Cerebellar nuclear complex (tissue), 1 donor: ENCODE results near the gene LRRC56.
"Not testable (repeated sequence)": the region's sequence is repeated elsewhere in the genome, so short reads cannot be mapped to it uniquely, and the experiment has no call there.

Source experiments
- DNase-seq, 2 experiments: peaks; one replicate each; lab custom pipeline; 2025; lab: John Stamatoyannopoulos, UW

The LRRC56 gene

GRCh38 chr11:559712-560304, 22.5 kb downstream of the LRRC56 start:
- DNase-seq, result no peak

GRCh38 chr11:560305-561147, 23.2 kb downstream of the LRRC56 start, which contains the start of the genes LMNTD2 and RASSF7:
LMNTD2 (minus strand) TSS chr11:560738; CDS start chr11:560716, 22 bp downstream.
RASSF7 (plus strand) TSS chr11:560970; CDS start chr11:561769, 799 bp downstream.
- peak in 1 of 2 experiments; percentile 58 for DNase-seq

DNA sequence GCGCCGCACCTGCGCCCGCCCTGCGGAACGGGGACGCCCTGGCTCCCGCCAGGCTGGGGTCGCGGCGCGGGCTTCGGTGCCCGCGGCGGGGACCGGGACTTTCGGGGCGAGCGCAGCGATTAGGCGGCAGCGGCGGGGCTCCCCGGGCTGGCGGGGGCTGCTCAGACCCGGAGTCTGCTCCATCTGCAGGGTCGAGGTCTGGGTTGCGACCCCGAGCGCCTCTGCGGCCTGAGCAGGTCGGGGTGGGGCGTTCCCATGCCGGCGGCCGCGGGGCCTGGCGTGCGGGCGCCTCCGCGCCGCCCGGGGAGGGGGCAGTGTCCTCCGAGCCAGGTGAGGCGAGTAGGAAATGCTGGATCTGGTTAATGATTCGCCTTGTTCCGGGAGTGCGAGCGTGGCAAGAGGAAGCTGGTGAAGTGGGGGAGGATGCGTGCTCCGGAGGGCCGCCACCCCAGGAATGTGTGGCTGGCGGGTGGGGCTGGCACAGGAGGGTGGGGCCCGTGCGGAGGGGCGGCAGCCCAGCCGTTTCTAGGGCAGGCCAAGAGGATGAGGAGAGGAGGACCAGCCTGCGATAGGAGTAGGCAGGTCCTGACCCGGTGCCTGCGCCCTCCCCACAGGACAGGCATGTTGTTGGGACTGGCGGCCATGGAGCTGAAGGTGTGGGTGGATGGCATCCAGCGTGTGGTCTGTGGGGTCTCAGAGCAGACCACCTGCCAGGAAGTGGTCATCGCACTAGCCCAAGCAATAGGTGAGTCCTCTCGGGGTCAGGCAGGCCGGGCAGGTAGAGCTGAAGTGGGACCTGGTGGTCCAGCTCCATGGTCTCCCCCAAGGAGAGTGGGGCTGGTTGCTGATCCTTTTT, 24.0 kb downstream of the LRRC56 start:
- DNase-seq, result no peak

GRCh38 chr11:562046-562645, 24.8 kb downstream of the LRRC56 start:
- DNase-seq, result no peak

DNA sequence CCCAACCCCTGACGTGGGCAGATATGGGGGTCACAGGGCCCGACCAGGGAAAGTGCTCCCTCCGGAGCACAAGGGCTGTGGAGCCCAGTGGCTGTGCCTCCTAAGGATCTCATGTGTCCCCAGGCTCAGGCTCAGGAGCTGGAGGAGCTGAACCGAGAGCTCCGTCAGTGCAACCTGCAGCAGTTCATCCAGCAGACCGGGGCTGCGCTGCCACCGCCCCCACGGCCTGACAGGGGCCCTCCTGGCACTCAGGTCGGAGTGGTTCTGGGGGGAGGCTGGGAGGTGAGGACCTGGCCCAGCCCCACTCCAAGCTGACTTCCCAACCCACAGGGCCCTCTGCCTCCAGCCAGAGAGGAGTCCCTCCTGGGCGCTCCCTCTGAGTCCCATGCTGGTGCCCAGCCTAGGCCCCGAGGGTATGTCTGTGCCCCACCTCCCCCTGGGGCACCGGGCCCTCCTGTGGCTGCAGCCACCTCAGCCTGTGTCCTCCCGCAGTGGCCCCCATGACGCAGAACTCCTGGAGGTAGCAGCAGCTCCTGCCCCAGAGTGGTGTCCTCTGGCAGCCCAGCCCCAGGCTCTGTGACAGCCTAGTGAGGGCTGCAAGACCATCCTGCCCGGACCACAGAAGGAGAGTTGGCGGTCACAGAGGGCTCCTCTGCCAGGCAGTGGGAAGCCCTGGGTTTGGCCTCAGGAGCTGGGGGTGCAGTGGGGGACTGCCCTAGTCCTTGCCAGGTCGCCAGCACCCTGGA, 25.9 kb downstream of the LRRC56 start:
- no peak for DNase-seq

GRCh38 chr11:563812-564578, 26.7 kb downstream of the LRRC56 start:
- DNase-seq, result no peak

- DNase-seq, result no peak
Measured at GRCh38 chr11:565921-566509, 28.7 kb downstream of the LRRC56 start.

- DNase-seq, result no peak
Measured at GRCh38 chr11:567011-567628, 29.8 kb downstream of the LRRC56 start.

DNA sequence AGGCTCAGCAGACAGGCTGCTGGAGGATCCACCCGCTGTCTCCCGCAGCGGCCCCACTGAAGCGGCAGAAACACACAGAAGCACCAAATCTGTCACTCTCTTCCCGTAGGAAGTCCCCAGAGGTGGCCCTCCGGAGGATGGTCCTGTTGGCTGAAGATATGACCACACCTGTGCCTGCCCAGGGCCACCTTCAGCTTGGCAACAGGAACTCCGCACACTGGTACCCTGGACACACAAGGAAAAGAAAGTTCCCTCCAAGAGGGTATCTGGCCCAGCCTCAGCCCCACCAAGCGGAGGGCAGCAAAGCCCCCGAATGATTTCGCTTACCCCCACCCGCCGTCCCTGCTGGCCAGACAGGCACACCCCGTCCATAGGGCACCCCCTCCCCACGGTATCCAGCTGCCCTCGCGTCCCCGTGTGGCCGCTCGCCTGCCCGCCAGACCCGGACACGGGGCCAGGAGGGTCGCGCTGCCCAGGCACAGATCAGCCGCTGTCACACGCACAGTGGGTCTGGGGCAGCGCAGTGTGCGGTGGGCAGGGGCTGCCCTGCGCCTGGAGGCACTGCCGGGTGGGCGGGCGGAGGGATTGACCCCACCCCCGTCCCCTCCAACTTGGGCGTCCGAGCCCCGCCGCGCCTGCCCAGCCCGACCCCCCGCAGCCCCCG, 30.4 kb downstream of the LRRC56 start:
- DNase-seq, result no peak

DNA sequence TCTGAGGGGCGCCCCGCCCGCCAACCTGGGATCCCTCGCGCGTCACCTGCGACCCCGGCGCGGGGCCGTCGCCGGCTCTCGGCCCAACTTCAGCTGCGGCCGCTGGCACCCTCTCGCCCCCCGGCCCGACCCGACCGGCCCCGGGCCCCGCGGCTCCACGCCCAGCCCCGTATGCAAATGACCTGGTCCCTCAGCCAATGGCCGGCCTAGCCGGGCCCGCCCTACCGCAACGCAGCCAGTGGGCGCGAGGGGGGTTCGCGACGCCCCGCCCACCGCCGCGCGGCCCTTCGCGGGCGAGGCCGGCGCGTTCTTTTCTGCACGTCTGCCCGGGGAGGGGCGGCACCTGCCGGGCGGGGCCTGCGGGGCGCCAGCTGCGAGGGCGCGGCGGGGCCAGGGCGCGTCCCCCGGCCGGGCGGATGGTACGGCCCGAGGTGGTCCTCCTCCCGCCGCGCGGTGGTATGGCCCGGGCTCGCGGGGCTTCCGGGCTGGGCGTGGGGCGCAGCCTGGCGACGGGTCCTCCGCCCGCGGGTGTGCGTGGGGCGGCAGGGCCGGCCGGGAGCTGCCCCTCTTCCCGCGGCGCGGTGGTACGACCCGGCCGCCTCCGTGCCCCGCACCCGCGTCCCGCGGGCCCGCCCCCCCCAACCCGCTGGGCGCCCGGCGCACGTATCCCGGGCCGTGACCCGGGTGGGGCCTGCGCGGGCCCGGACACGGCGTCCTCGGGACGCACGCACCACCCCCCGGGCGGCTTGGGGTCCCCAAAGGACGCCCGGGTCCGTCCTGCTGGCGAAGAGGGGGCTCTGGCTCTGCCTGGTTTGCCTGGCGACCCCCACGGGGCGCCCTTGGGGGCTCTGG, 31.2 kb downstream of the LRRC56 start:
- DNase-seq, result peak in 1 of 2 experiments; percentile 65

DNA sequence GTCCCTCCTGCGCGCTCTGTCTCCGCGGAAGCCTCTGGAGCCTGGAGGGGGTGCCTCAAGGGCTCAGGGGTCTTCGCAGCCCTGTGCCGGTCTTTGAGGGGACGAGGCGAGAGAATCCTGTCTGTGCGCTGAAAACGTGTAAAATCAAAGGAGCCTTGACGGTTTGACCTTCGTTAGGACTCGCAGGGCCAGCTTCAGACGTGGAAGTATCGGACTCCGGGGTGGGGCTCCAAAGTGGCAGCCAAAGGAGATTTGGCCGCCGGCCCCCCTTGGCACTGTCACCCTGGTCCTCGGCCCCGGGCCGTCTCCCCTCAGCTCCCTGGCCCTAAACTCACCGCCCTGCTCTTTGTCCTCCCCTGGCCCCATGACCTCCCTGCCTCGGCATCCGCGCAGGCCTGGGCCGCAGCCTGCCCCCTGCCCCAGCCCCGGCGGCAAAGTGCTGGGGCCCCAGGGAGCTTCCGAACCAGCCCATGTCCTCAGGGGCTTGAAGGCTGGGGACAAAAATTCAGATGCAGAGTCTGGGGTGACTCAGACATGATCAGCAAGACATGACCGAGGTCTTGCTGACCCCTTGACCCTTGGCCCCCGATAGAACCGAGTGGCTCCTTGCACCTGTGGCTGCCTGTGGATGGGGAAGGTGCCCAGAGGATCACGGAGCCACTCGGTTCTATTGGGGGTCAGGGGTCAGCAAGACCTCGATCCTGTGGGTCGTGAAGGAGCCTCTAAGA, 32.0 kb downstream of the LRRC56 start:
- DNase-seq, result no peak

GRCh38 chr11:571802-572185, 34.5 kb downstream of the LRRC56 start:
- no peak for DNase-seq

DNA sequence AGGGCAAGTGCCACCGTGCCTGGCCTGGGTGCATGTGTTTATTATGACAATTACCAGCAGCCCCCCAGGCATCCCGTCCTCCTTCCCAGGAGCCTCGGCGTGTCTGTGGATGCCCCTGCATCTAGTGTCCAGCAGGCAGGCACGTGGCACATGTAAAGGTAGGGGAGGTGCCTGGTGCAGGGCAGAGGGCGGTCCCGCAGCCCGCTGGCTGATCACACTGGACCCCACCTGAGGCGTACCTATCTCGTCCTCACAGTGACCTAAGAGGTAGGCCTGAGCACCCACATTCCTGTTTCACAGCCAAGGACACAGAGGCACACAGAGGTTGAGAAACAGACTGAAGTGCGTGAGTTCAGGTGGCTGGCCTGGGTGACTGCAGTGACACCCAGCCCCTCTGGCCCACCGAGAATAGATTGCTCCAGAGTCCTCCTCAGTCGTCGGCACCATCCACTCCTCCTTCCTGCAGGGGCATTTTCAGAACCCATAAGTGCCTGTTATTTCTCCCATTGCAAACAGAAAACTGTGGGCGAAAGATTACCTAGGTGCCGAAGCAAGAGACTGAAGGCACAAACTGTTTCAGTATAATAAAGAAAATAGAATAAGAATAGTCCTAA, 35.9 kb downstream of the LRRC56 start:
- DNase-seq, result no peak

- DNase-seq, result not testable (repeated sequence)
Measured at GRCh38 chr11:574031-574570, 36.8 kb downstream of the LRRC56 start.

DNA sequence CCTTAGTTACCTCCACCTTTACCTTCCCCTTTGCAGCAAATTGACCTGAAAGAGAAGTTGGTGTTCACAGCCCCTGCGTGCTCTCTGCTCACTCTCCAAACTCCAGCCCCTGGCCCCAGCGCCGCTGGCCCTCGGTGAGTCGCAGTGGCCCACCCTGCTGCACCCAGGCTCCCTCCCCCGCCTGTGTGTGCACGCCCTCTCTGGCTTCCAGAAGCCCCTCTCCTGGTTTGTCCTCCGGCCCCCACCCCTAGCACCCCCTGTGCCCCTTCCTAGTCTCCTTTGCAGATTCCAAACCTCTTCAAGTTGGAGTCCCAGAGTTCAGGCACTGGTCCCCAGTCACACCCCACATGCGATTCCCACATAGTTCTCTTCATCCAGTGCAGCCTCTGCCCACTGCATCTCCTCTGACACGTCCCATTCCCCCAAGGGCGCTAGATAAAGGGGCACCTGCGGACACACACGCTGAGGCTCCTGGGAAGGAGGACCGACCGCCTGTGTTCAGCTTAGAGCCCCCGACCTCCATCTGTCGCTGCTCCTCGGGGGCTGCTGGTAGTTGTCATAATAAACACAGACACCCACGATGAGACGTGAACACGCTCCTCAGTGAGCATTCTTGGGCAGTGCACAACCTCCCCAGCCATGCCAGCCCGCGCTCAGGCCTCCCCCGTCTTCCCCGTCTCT, 37.4 kb downstream of the LRRC56 start:
- no peak for DNase-seq
